ENCODE results near the gene UPK2. TPM values are rescaled to one million over a fixed set of nuclear protein-coding genes. Genes with fewer than 3 reads are reported as not detected.
"Not testable (repeated sequence)": the region's sequence is repeated elsewhere in the genome, so short reads cannot be mapped to it uniquely, and the experiment has no call there.

The UPK2 gene
- total RNA-seq, 1 donor from 2014 or later: 0.22 TPM

- Mint-ChIP-seq H3K4me3 (ENCODE audit: unreplicated experiment) (no peak overlapping the region), H3K27ac (ENCODE audit: unreplicated experiment) (no peak overlapping the region), H3K4me1 (ENCODE audit: low read depth) (no peaks in the 10 kb centered on the region)
These were observed 32.2 kb downstream of the UPK2 start for GRCh38 chr11:118988280-118988679.

DNA sequence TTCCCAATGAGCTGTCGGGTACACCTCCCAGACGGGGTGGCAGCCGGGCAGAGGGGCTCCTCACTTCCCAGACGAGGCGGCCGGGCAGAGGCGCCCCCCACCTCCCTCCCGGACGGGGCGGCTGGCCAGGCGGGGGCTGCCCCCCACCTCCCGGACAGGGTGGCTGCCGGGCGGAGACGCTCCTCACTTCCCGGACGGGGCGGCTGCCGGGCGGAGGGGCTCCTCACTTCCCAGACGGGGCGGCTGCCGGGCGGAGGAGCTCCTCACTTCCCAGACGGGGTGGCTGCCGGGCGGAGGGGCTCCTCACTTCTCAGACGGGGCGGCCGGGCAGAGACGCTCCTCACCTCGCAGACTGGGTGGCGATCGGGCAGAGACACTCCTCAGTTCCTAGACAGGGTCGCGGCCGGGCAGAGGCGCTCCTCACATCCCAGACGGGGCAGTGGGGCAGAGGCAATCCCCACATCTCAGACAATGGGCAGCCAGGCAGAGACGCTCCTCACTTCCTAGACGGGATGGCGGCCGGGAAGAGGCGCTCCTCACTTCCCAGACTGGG lies 35.5 kb downstream of the UPK2 start:
- H3K4me1 Mint-ChIP-seq (ENCODE audit: low read depth); H3K27ac Mint-ChIP-seq (ENCODE audit: unreplicated experiment); DNase-seq (ENCODE audit: low spot score); H3K36me3 Mint-ChIP-seq (ENCODE audit: low read depth); H3K27me3 Mint-ChIP-seq (ENCODE audit: low read depth); H3K4me3 Mint-ChIP-seq (ENCODE audit: unreplicated experiment); H3K9me3 Mint-ChIP-seq (ENCODE audit: low read depth): not testable (repeated sequence)

More at GRCh38 chr11:118988280-118988679, 32.2 kb downstream of the UPK2 start:
- Mint-ChIP-seq H3K36me3 (ENCODE audit: low read depth) (no peaks in the 10 kb centered on the region), H3K9me3 (ENCODE audit: low read depth) (no peaks in the 10 kb centered on the region), H3K27me3 (ENCODE audit: low read depth) (no peaks in the 10 kb centered on the region)
- TF ChIP-seq CTCF (IDR thresholded peaks at IDR 0.05): no peak
- no peak for DNase-seq (ENCODE audit: low spot score)

DNA sequence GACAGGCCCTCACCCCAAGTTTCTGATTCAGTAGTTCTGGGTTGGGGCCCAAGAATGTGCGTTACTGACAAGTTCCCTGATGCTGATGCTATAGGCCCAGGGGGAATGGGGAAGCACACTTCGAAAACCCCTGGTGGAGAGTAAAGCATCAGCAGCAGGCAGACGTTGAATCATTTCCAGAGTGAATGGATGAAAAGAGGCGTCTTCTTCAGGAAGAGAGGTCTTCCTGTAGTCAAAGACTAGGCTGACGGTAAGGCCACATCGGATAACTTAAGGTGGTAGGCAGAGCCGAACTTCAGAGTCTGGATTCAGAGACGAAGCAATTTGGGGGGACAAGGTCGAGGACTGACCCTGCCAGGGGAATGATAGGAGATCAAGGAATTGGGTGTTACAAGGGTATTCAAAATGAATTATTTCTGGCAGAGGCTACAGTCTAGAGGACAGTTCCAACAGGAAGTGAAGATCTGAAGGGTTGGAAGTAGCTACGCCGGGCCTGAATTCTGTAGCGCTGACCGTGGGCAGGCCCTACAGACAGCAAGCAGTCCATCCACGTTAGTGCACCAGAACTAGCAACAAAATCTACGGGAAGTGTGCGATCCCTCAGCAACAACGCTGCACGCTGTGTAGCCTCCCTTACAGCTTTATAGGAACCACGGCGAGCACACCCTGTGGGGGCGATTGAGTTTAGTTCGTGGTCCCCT lies 41.0 kb downstream of the UPK2 start:
- no peaks in the 10 kb centered on the region for H3K27me3 Mint-ChIP-seq (ENCODE audit: low read depth)
- TF ChIP-seq CTCF (IDR thresholded peaks at IDR 0.05): peak; percentile 40
- peak overlapping the region; percentile 96 for H3K4me3 Mint-ChIP-seq (ENCODE audit: unreplicated experiment)
- H3K36me3 Mint-ChIP-seq (ENCODE audit: low read depth): peaks cover 2% of the 10 kb centered on the region
- no peaks in the 10 kb centered on the region for H3K9me3 Mint-ChIP-seq (ENCODE audit: low read depth)
- DNase-seq (ENCODE audit: low spot score): no peak
- H3K4me1 Mint-ChIP-seq (ENCODE audit: low read depth): peaks cover 32% of the 10 kb centered on the region
- peak overlapping the region; percentile 86 for H3K27ac Mint-ChIP-seq (ENCODE audit: unreplicated experiment)

- peak; percentile 96 for DNase-seq (ENCODE audit: low spot score)
- peaks cover 2% of the 10 kb centered on the region for H3K36me3 Mint-ChIP-seq (ENCODE audit: low read depth)
- peaks cover 32% of the 10 kb centered on the region for H3K4me1 Mint-ChIP-seq (ENCODE audit: low read depth)
- H3K27ac Mint-ChIP-seq (ENCODE audit: unreplicated experiment): peak within 1 kb of the TSS; percentile 90
- no peaks in the 10 kb centered on the region for H3K27me3 Mint-ChIP-seq (ENCODE audit: low read depth)
- H3K4me3 Mint-ChIP-seq (ENCODE audit: unreplicated experiment): peak within 1 kb of the TSS; percentile 96
- H3K9me3 Mint-ChIP-seq (ENCODE audit: low read depth): no peaks in the 10 kb centered on the region
- TF ChIP-seq CTCF (IDR thresholded peaks at IDR 0.05): no peak
These were observed 41.7 kb downstream of the UPK2 start, which contains the start of gene CENATAC for GRCh38 chr11:118997627-118998387. TSS of gene CENATAC (plus strand) at chr11:118998138. CDS start at chr11:118998198, 60 bp downstream.

DNA sequence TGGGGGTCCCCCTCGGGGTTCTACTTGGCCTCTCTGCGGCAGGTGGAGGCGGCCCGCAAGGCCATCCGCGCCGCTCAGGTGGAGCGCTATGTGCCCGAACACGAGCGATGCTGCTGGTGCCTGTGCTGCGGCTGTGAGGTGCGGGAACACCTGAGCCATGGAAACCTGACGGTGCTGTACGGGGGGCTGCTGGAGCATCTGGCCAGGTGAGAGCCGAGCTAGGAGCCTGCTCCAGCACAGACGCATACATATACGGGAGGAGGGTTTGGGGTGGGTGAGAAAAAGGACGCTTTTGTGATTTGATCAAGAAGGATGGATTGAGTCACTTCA lies 42.3 kb downstream of the UPK2 start:
- DNase-seq (ENCODE audit: low spot score): no peak
- Mint-ChIP-seq H3K4me3 (ENCODE audit: unreplicated experiment) (peak overlapping the region; percentile 96), H3K9me3 (ENCODE audit: low read depth) (no peaks in the 10 kb centered on the region), H3K36me3 (ENCODE audit: low read depth) (peaks cover 2% of the 10 kb centered on the region), H3K27me3 (ENCODE audit: low read depth) (no peaks in the 10 kb centered on the region), H3K4me1 (ENCODE audit: low read depth) (peaks cover 32% of the 10 kb centered on the region), H3K27ac (ENCODE audit: unreplicated experiment) (peak overlapping the region; percentile 90)
- peak; percentile 3 for TF ChIP-seq CTCF (IDR thresholded peaks at IDR 0.05)
